ENCODE data around the gene SLIT3.

GRCh38 chr5:169197343-169197742 lies 103.6 kb downstream of the SLIT3 start:
- TF ChIP-seq EZH2 (IDR thresholded peaks at IDR 0.05) (no peak), POLR2AphosphoS5 (IDR thresholded peaks at IDR 0.05; ENCODE audit: borderline replicate concordance, low read depth, low read length) (no peak)

Measured in SK-N-MC (cell line).